OCI-LY7 (cell line): ENCODE results near the gene SST. TPM values are rescaled to one million over a fixed set of nuclear protein-coding genes. Genes with fewer than 3 reads are reported as not detected.

Experiments used
- BruUV-seq: library from RNA; stranded (reverse); fragments of 400-500 nt; replicated peaks from 2 replicates; lab custom pipeline; 2021; lab: Mats Ljungman, UMichigan
- CTCF ChIA-PET: fragments of 300-600 bp; sonication (Branson Sonifier 250); formaldehyde crosslinking; loops from one replicate; lab custom pipeline; 2022; ENCODE audit warnings: antibody characterized with exemption; ENCODE audit not compliant: unreplicated experiment; lab: Charles Lee
- POLR2A ChIA-PET: fragments of 300-600 bp; sonication (Branson Sonifier 250); formaldehyde crosslinking; loops from one replicate; lab custom pipeline; 2022; ENCODE audit warnings: antibody characterized with exemption; lab: Charles Lee
- DNase-seq: peaks from one replicate; pipeline ENCODE4 v3.0.0-alpha.2; 2015; ENCODE audit warnings: low spot score
- H2AFZ ChIP-seq: fragments of 200-600 bp; sonication (generic), shearing (Covaris generic); 2 replicates; pipeline ENCODE4 v1.6.1; 2014; ENCODE audit warnings: mild to moderate bottlenecking, antibody characterized with exemption, low read length, moderate library complexity
- H3K27ac ChIP-seq: fragments of 200-600 bp; sonication (generic); 2 replicates; pipeline ENCODE4 v1.5.1; 2014; ENCODE audit warnings: mixed run types, low read depth, mild to moderate bottlenecking, moderate library complexity, low read length, inconsistent platforms; ENCODE audit not compliant: poor library complexity, severe bottlenecking
- H3K36me3 ChIP-seq: fragments of 200-600 bp; sonication (generic); 2 replicates; pipeline ENCODE4 v1.6.1; 2014; ENCODE audit warnings: mild to moderate bottlenecking, antibody characterized with exemption, low read length, moderate library complexity, mixed read lengths; ENCODE audit not compliant: insufficient read depth
- H3K4me1 ChIP-seq: fragments of 200-600 bp; sonication (generic); 2 replicates; pipeline ENCODE4 v1.5.1; 2014; ENCODE audit warnings: mild to moderate bottlenecking, low read length; ENCODE audit not compliant: insufficient read depth, poor library complexity, severe bottlenecking
- H3K4me2 ChIP-seq: fragments of 200-600 bp; sonication (generic); 2 replicates; pipeline ENCODE4 v1.6.1; 2014; ENCODE audit warnings: mild to moderate bottlenecking, low read length
- H3K4me3 ChIP-seq: fragments of 200-600 bp; sonication (generic); 2 replicates; pipeline ENCODE4 v1.5.1; 2014; ENCODE audit warnings: mild to moderate bottlenecking, low read depth, low read length; ENCODE audit not compliant: poor library complexity, severe bottlenecking
- H3K79me2 ChIP-seq: fragments of 200-600 bp; sonication (generic); 2 replicates; pipeline ENCODE4 v1.6.1; 2016; ENCODE audit warnings: low read depth, mild to moderate bottlenecking, low read length, moderate library complexity, mixed read lengths; ENCODE audit not compliant: insufficient read depth
- H3K9me2 ChIP-seq: fragments of 200-600 bp; sonication (generic); 2 replicates; pipeline ENCODE4 v1.6.1; 2016; ENCODE audit warnings: mild to moderate bottlenecking, low read length, mixed read lengths; ENCODE audit not compliant: insufficient read depth
- H3K9me3 ChIP-seq: fragments of 200-600 bp; sonication (generic); 2 replicates; pipeline ENCODE4 v1.6.1; 2014; ENCODE audit warnings: mild to moderate bottlenecking, mixed run types, low read length, mixed read lengths
- H4K20me1 ChIP-seq: fragments of 200-600 bp; sonication (generic); 2 replicates; pipeline ENCODE4 v1.6.1; 2014; ENCODE audit warnings: mild to moderate bottlenecking, antibody characterized with exemption, low read length, moderate library complexity, mixed read lengths; ENCODE audit not compliant: insufficient read depth
- EZH2phosphoT487 ChIP-seq: fragments of 200-600 bp; sonication (generic); IDR thresholded peaks from 2 replicates; pipeline ENCODE4 v1.6.1; 2018; ENCODE audit warnings: low read depth, borderline replicate concordance, mild to moderate bottlenecking, mixed run types, antibody characterized with exemption, low read length, moderate library complexity, mixed read lengths
- intact Hi-C: fragments of 100-400 bp; cut with micrococcal nuclease; formaldehyde crosslinking; loops from one replicate; pipeline ENCODE4 v1.10.0; 2022; ENCODE audit not compliant: unreplicated experiment
- total RNA-seq, 2 experiments: library from RNA; depleted of rRNA in 1 of 2; stranded (reverse); fragments of >200 nt in 1 of 2; shearing (Covaris generic) in 1 of 2; gene quantifications; 2 replicates each; pipeline ENCODE4 v1.2.3, GENCODE V29; 2014 to 2022
- TF ChIP-seq, protein P1 (sequence below): fragments of 200-600 bp; sonication (generic); conservative IDR thresholded peaks from 2 replicates; pipeline ENCODE4 v1.5.1; 2014; ENCODE audit warnings: mild to moderate bottlenecking, antibody characterized with exemption, low read length, moderate library complexity, mixed read lengths

The SST gene
- total RNA-seq, 2 experiments from 2014 or later, result not detected

DNA sequence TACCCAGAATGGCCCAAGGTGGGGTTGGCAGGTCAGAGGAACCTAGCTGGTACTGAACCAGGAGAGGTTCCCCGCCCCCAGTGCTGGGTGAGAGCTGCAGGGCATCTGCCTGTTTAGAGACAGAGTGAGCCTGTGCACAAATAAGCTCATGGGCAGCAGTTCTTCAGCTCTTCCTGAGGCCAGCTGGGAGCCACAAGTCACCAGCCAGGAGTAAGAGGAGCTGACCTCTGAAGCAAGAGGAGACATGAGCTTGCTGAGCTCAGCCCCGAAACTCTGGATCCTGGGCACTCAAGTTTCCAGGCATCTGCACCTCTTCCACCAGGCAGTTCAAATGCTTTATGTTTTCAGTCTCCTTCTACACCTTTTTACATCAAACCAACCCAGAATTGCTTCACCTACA is 30.1 kb upstream of the SST start:
- H3K4me3 ChIP-seq, result no peak overlapping the region
- no peaks in the 10 kb centered on the region for H3K36me3 ChIP-seq
- H3K9me3 ChIP-seq, result no peaks in the 10 kb centered on the region
- no peaks in the 10 kb centered on the region for H3K79me2 ChIP-seq
- TF ChIP-seq, protein P1, sequence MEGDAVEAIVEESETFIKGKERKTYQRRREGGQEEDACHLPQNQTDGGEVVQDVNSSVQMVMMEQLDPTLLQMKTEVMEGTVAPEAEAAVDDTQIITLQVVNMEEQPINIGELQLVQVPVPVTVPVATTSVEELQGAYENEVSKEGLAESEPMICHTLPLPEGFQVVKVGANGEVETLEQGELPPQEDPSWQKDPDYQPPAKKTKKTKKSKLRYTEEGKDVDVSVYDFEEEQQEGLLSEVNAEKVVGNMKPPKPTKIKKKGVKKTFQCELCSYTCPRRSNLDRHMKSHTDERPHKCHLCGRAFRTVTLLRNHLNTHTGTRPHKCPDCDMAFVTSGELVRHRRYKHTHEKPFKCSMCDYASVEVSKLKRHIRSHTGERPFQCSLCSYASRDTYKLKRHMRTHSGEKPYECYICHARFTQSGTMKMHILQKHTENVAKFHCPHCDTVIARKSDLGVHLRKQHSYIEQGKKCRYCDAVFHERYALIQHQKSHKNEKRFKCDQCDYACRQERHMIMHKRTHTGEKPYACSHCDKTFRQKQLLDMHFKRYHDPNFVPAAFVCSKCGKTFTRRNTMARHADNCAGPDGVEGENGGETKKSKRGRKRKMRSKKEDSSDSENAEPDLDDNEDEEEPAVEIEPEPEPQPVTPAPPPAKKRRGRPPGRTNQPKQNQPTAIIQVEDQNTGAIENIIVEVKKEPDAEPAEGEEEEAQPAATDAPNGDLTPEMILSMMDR, result no peak
- TF ChIP-seq EZH2phosphoT487, result no peak
- intact Hi-C loops, result no loop called here
- no peaks in the 10 kb centered on the region for H3K4me1 ChIP-seq
- no peak for DNase-seq
- H3K4me2 ChIP-seq, result no peak overlapping the region
- POLR2A ChIA-PET, result interaction anchor here (0.5 kb wide), 1 partner anchor 57 kb away, joined by 3 read pairs; no protein-coding TSS in a partner anchor
- H4K20me1 ChIP-seq, result no peaks in the 10 kb centered on the region
- H3K27ac ChIP-seq, result no peak overlapping the region
- CTCF ChIA-PET, result no interaction called here
- no peaks in the 10 kb centered on the region for H3K9me2 ChIP-seq
- no TSS peak for BruUV-seq
- no peak overlapping the region for H2AFZ ChIP-seq

DNA sequence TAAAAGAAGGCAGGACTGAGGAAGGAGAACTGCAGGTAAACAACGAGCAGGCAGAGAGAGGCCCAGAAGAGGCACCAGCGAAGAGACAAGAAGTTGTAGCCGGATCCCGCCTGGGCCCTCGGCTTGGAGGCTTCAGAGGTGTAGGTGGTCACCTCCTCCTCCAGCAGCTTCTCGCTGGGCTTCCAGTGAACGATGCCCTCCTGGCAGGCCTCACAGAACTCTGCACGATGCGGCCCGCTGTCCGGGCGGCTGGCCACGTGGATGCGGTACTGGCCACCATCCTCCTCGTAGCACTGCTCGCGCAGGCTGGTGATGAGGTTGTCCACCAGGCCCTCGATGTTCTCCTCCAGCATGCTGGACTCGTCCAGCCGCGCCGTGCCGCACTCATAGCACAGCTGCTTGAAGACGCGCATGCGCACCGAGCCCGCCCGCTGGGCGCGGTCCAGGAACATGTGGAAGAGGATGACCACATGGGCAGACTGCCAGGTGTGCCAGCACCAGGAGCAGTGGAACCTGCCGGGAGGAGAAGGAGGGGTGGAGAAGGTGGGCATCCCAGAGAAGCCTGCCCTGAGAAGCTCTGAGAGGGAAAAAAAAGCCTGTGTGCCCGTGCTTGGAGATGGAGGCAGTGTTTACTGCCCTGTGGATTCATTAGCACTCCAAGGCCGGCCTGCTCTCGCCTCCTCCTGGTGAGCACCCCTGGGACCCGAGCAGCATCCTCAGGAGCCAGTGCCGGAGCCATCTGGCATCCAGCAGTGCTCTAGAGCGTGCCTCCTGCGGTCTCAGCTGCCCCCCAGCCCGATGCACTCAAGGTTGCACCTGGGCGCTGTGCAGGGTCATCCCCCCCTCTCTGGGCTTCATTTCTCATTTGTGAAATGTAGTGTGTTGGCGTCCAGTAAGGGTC is 28.6 kb upstream of the SST start:
- Histone ChIP-seq H3K4me3 (no peak overlapping the region), H3K4me2 (no peak overlapping the region), H3K4me1 (no peaks in the 10 kb centered on the region), H3K9me3 (no peaks in the 10 kb centered on the region), H3K79me2 (no peaks in the 10 kb centered on the region), H3K9me2 (no peaks in the 10 kb centered on the region), H4K20me1 (no peaks in the 10 kb centered on the region), H3K27ac (no peak overlapping the region), H3K36me3 (no peaks in the 10 kb centered on the region), H2AFZ (no peak overlapping the region)
- TF ChIP-seq, protein P1, result no peak
- no peak for TF ChIP-seq EZH2phosphoT487
- CTCF ChIA-PET, result no interaction called here
- no TSS peak for BruUV-seq
- intact Hi-C loops, result no loop called here
- no peak for DNase-seq
- POLR2A ChIA-PET, result no interaction called here

DNA sequence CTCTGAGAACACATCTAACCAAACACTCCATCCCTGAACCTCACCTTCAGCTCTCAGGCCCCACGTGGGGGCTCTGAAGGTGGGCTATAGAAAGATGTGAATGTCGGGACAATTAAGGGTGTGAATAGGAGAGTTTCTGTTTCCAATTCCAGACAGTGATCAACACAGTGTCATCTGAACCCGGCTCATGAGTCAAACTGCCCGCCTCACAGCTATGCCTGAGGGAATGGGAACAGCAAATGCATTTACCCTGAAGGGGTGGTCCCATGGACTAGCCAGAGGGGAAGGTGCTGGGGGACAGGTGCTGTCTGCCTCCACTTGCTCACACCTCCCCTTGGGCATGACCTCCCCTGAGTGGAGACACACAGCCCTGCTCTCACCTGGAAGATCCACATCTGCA is 25.8 kb upstream of the SST start:
- TF ChIP-seq, protein P1, result no peak
- no peak for TF ChIP-seq EZH2phosphoT487
- H2AFZ ChIP-seq, result no peak overlapping the region
- H3K79me2 ChIP-seq, result no peaks in the 10 kb centered on the region
- H3K9me3 ChIP-seq, result no peaks in the 10 kb centered on the region
- CTCF ChIA-PET, result no interaction called here
- no peaks in the 10 kb centered on the region for H3K9me2 ChIP-seq
- no TSS peak for BruUV-seq
- H4K20me1 ChIP-seq, result no peaks in the 10 kb centered on the region
- DNase-seq, result no peak
- no peaks in the 10 kb centered on the region for H3K36me3 ChIP-seq
- POLR2A ChIA-PET, result interaction anchor here (0.5 kb wide), 1 partner anchor 14 kb away, joined by 7 read pairs; no protein-coding TSS in a partner anchor
- no peaks in the 10 kb centered on the region for H3K4me1 ChIP-seq
- intact Hi-C loops, result no loop called here
- no peak overlapping the region for H3K4me2 ChIP-seq
- H3K4me3 ChIP-seq, result no peak overlapping the region
- H3K27ac ChIP-seq, result no peak overlapping the region
